GM21526 (cell line): ENCODE data around the gene SPHK1.

Experiments
- ATAC-seq: cut with Tn5 transposase; IDR thresholded peaks from one replicate; pipeline ENCODE4 v1.9.1; 2021; ENCODE audit warnings: moderate library complexity; ENCODE audit not compliant: unreplicated experiment, low FRiP score

Gene SPHK1

DNA sequence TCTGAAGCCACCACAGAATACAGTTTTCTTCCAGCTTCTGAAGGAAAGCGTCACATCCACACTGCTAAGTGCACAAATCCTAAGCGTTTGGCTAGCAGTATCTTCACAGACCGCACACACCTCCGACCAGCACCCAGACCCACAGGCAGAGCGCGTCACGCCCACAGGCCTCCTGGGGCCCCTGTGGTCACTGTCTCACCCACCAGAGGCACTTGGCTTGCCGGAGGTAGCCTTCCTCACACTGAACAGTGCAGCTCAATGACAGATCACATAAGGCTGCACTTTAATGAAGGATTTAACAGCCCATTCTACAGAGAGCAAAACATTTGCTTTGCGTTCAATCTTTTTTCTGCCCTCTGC, 21.2 kb downstream of the SPHK1 start:
- ATAC-seq: no peak

DNA sequence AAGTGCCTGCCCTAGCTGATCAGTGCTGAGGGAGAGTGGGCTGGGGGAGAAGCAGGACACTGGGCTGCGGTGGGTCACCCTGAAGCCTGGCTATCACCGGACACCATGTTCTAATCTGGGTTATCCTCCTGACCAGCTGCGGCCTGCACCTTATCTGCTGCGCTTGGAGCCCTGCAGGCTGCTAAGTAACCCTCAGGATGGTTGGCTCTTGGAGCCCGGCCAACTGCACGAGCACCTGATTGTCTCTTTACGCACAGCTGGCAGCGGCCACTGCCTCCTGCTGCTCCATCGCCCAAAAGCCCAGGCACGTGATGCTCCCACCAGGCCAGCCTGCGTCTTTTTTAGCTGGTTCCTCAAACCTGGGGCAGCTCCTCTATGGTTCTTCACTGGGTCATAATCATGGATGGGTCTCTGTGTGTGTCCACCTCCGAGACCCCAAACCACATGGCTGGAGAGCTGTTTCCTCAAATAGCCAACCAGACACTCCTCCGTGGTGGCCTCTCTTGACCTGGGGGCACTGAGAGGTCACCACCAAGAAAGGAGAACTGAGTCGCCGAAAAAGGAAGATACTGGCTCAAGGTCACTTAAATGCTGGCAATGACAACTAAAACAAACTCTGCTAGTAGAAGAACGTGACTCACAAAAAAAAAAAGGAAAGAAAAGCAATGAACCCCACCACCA, 21.7 kb downstream of the SPHK1 start:
- ATAC-seq: no peak

- no peak for ATAC-seq
Observed at GRCh38 chr17:76407509-76407908, 23.1 kb downstream of the SPHK1 start.

GRCh38 chr17:76408037-76408849, 23.8 kb downstream of the SPHK1 start:
- ATAC-seq: no peak

GRCh38 chr17:76410328-76410965, 26.0 kb downstream of the SPHK1 start:
- ATAC-seq: no peak

GRCh38 chr17:76411247-76411646, 26.8 kb downstream of the SPHK1 start:
- ATAC-seq: no peak

GRCh38 chr17:76414334-76415295, 30.2 kb downstream of the SPHK1 start:
- no peak for ATAC-seq

GRCh38 chr17:76415786-76416185, 31.4 kb downstream of the SPHK1 start:
- no peak for ATAC-seq

DNA sequence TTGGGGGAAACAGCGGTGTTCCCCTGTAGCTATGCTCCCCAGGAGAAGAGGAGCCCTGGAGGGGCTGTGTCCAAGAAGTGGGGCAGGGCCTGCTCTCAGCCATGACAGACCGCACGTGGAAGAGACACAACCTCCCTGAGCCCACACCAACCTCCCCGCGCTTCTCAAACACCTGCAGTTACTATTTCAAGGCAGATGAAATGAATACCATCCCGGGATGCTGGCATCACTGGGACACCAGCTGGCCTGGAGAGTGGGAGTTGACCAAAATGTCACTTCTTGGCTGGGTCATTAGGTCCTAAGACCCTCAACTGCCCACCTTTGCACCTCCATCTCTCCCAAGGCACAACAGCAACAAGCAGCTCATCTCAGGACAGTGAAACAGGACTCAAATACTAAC, 32.0 kb downstream of the SPHK1 start:
- no peak for ATAC-seq

DNA sequence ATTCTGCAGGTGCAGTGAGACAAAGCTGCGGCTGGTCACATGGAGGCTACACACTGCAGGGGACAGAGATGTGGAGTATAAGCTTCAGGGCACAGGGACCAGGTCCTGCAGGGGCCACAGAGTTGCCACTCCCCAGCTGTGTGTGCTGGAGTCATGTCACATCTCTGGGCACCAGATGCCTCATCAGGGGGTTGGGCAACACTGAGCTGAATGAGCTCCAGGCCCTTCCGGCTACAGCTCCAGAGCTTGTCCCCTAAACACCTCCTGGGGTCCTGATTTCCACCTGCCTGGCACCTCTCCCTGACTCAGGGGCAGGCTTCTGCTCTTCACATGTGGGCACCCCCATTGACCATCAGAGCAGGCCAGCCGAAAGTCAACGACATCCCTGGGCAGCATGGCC, 32.5 kb downstream of the SPHK1 start:
- no peak for ATAC-seq

DNA sequence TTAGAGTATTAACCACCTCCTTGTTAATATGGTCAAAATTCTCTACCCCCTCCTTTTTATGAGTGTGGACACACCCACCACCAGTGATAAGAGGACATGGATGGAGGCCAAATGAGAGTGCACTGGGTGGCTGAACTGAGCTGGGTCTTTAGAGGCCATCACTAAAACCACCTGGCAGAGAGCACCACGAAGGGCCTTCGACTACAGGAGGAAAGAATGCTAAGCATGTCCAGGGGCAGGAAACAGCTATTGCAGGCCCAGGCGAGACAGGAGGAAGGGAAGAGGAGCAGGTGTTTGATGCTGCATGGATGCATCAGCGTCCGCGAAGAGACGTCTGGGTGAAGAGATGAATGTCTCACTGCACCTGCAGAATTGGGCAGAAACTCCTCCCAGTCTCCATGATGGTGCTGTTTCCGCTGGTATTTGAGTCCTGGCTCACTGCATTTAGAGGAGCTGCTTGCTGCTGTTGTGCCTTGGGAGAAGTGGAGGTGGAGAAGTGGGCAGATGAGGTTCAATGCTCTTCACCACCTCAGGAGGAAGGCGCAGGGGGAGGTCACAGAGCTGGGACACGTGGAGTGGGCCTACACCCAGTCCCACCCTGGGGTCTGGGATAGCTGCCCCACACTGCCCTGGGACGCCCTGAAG, 33.2 kb downstream of the SPHK1 start:
- no peak for ATAC-seq

DNA sequence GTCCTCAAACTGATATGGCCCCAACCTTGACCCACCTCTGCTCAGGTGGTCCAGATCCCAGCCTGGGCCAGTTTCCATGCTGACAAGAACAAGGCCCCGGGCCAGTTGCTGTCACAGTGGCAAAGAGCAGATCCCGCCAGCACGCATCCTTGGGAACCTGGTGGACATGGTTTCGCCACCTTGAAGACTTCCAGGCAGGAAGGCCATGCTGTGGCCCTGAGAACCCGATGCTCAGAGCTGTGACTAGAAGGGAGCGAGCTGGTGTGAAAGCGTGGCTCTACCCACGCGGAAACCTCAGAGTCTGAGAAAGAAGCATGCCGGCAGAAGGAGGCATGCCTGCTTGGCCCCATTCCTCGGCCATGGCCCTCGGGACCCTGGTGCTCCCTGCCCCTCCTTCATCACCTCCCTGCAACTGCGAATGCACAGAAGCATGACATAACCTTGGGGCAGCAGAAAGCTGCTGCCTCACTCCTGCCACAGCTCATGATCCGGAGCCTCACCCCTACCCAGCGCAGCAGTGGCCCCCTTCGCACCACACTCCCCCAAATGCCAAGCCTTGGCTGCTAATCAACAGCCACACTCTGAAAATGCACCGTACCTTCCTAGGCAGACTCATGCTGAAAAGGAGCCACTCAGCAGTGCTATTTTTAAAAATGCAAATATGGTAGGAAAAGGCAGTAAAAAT, 35.3 kb downstream of the SPHK1 start:
- no peak for ATAC-seq

DNA sequence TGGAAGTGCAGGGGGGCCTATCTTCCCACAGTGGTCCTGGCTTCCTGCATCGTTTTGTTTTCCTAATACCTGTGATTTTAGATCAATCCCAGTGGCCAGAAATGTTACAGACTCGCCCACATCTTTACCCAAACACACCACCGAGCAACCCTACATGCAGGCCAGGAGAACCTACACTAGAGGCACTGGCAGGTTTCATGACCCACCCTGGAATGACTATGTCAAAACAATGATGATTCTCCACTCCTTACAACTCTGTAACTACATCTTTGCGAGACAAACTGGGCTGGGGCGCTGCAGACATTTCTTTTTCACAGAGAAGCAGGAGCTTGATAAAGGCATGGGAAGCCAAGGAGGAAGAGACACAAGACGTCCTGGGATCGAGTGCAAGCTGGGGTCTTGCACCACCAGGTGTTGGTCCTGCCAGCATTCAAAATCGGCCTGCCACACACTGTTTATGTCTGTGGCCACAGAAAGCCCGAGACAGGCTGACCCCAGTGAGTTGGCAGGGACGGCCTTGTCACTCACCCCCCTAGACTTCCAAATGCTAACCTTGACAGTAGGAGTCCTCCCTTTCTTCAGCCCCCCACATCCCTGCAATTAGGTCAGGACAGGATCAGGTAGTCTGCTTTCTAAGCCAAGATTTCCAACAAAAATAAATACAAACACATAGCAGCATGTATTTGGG, 36.1 kb downstream of the SPHK1 start:
- no peak for ATAC-seq

- no peak for ATAC-seq
Observed at GRCh38 chr17:76421044-76421407, 36.6 kb downstream of the SPHK1 start.

DNA sequence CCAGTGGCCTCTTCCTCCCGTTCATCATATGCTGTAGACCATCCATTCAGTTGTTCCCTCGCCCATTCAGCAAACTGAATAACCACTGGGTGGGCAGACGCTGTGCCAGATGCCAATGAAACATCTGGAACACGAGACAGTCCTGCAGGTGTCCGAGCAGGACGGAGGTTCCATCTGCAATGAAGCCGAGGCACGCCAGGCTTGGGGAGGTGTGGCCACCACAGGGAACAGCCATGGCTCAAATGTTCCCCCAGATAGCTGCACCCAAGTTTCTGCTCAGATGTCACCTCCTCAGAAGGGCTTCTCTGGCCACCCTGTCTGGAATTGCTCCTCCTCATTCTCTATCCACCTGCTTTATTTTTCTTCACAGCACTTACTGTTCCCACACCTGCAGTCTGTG, 38.0 kb downstream of the SPHK1 start:
- no peak for ATAC-seq

GRCh38 chr17:76422860-76423259, 38.5 kb downstream of the SPHK1 start:
- no peak for ATAC-seq

DNA sequence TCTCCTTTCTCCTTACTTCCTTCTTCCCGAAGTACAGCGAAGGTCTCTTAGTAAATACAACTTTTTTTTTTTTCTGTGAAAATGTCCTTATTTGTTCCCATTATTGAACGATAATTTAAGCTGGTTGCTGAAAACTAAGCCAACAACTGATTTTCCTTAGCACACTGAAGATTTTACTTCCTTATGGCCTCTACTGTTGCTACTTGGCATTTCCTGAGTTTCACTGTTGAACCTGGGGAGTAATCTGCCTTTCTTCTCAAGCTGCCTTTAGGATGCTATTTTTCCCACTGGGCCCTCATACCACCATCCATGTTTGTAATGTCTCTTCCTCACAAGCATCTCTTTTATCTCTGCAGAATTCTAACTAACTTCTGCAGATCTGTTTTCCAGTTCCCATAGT, 42.4 kb downstream of the SPHK1 start:
- ATAC-seq: no peak

- no peak for ATAC-seq
Observed at GRCh38 chr17:76427501-76428231, 43.3 kb downstream of the SPHK1 start.
